HG03066 (cell line): ENCODE measurements around the gene NHLRC4.

Experiments used
- ATAC-seq: cut with Tn5 transposase; IDR thresholded peaks from one replicate; pipeline ENCODE4 v1.9.1; 2021; ENCODE audit warnings: low read depth; ENCODE audit not compliant: unreplicated experiment

NHLRC4 gene

GRCh38 chr16:566475-567372, at the start of gene NHLRC4:
Gene NHLRC4, plus strand, starts transcription at chr16:567005. Its CDS starts 1,043 bp downstream, at chr16:568048.
- ATAC-seq = no peak

GRCh38 chr16:518858-519257, 47.9 kb upstream of the NHLRC4 start:
- no peak for ATAC-seq

GRCh38 chr16:519425-519824, 47.4 kb upstream of the NHLRC4 start:
- no peak for ATAC-seq

- ATAC-seq = no peak
These were observed 46.7 kb upstream of the NHLRC4 start for GRCh38 chr16:519841-520687.

- ATAC-seq = no peak
These were observed 46.0 kb upstream of the NHLRC4 start for GRCh38 chr16:520847-521246.

- no peak for ATAC-seq
These were observed 45.2 kb upstream of the NHLRC4 start for GRCh38 chr16:521381-522210.

GRCh38 chr16:522320-523096, 44.3 kb upstream of the NHLRC4 start:
- ATAC-seq = no peak

GRCh38 chr16:523097-523741, 43.6 kb upstream of the NHLRC4 start:
- no peak for ATAC-seq

GRCh38 chr16:524274-525040, 42.3 kb upstream of the NHLRC4 start:
- no peak for ATAC-seq

GRCh38 chr16:525123-525519, 41.7 kb upstream of the NHLRC4 start:
- ATAC-seq = no peak

- no peak for ATAC-seq
These were observed 41.2 kb upstream of the NHLRC4 start for GRCh38 chr16:525520-526180.

GRCh38 chr16:526181-527014, 40.4 kb upstream of the NHLRC4 start:
- ATAC-seq = peak; percentile 3

- ATAC-seq = peak; percentile 55
These were observed 39.5 kb upstream of the NHLRC4 start, which contains the start of gene CAPN15 for GRCh38 chr16:527015-527903. Gene CAPN15, plus strand, starts transcription at chr16:527712. Its CDS starts 19,127 bp downstream, at chr16:546839.

GRCh38 chr16:528111-529011, 38.4 kb upstream of the NHLRC4 start:
- ATAC-seq = no peak

GRCh38 chr16:529012-529575, 37.7 kb upstream of the NHLRC4 start:
- ATAC-seq = no peak
